Measurements from ENCODE around the gene CPZ. TPM values are rescaled to one million over a fixed set of nuclear protein-coding genes. Genes with fewer than 3 reads are reported as not detected.
A peak's percentile ranks its signal among the peaks of the same experiment; 100 is the strongest.

Gene CPZ
- total RNA-seq, 3 donors from 2014 or later: 0.63 to 2.6 (median 0.81) TPM

DNA sequence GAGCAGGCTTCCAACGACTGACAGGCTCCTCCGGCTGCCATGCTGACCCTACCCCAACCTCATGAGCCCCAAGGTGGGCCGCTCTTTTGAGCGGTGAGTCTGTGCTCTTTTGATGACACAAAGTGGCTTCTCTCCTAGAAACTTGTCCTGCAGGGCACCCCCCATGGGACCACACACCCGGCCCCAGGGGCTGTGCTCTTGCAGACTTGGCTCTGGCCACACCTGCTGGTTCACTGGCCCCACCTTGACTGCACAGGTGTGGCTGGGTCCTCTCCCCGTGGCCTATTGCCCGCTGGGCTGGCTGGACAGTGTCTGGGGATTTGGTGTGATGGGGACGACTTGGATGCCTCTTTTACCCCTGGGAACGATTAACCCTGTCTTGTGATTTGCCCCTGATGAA lies 1.5 kb upstream of the CPZ start:
- no peaks in the 10 kb centered on the region for H3K36me3 ChIP-seq (ENCODE audit: low read depth)
- ATAC-seq (no peak), DNase-seq (peak in 1 of 3 donors; percentile 34)
- TF ChIP-seq CTCF (IDR thresholded peaks at IDR 0.05): no peak
- H3K4me1 ChIP-seq (ENCODE audit: low read depth): no peaks in the 10 kb centered on the region
- no peaks in the 10 kb centered on the region for H3K9me3 ChIP-seq
- intact Hi-C loops (cut with DNase I, micrococcal nuclease): loop anchor here (5.0 kb wide), 1 partner anchor 124 kb away; no protein-coding TSS in a partner anchor
- H3K4me3 ChIP-seq: no peak overlapping the region

DNA sequence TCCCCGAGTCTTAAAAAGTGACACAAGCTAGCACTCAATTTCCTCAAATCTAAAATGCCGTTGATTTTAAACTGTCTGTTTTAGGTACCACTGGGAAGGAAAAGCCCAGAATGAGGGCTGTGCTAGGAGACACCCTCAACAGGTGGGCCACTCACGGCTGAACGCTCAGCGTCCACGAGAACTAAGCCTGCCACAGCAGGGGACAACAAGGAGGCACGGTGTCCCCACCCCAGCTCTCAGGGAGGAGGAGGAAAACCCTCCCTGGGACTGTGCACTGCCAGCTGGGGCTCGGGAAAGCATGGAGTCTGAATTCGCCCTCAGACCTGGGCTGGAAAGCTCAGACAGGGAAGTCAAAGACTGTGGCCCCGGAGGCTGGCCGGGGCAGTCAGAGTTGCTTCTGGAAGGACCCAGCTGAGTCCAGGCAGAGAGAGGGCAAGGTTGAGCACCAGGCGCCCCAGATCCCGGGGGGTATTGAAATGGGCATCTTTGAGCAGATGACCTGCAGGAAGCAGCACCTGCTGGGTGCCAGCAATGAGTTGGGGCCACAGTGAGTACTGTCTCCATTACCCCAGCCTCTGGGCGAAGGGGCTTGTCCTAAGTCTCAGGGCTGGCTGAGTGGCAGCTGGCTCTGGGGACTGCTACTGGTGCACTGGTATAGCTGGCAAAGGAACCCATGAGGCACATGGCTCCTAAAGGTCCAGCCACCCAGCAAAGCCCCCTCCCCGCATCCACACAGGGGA lies 769 bp upstream of the CPZ start:
- DNase-seq: no peak
- ATAC-seq: no peak
- no peak for TF ChIP-seq CTCF (IDR thresholded peaks at IDR 0.05)
- H3K9me3 ChIP-seq: no peaks in the 10 kb centered on the region
- no peak overlapping the region for H3K4me3 ChIP-seq
- H3K4me1 ChIP-seq (ENCODE audit: low read depth): no peaks in the 10 kb centered on the region
- H3K36me3 ChIP-seq (ENCODE audit: low read depth): no peaks in the 10 kb centered on the region
- intact Hi-C loops (cut with DNase I, micrococcal nuclease): loop anchor here (5.0 kb wide), 1 partner anchor 124 kb away; no protein-coding TSS in a partner anchor

DNA sequence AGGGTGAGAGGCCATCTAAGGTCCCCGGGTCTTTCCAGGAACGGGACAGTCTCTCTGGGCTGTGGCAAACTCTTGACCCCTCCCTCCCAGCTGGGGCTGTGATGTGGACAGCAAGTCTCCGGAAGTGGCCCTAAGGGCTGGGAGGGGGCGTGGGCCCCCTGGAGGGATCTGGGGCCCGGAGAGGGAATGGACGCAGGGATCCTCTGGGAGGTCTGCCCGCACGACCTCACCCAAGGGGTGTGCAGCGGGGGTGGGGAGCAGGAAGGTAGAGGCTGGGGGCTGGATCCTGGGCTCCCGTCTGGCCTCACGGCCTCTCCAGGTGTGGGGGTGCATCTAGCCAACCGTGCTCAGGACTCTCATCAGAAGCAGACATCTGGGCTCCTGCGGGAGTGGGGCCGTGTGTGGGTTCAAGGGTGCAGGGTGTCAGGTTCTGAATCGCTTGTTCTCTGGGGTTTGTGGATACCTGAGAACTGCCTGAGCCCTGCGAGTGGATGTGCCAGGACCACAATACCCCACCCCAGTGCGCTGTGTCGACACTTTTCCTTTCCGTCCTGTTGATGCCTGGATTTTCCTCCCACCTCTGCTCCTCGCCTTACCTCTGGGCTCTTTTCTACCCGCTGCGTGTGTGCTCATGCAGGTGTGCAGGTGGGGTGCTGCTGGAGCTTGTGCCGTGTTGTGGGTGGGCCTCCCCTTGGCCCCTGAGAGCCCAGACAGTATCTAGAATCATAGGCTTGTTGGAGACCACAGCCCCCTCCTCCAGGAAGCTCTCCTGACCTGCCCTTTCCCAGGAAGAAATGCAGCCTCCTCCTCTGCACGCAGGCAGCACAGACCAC lies 915 bp downstream of the CPZ start:
- no peak overlapping the region for H3K4me3 ChIP-seq
- no peaks in the 10 kb centered on the region for H3K36me3 ChIP-seq (ENCODE audit: low read depth)
- TF ChIP-seq CTCF (IDR thresholded peaks at IDR 0.05): no peak
- no peaks in the 10 kb centered on the region for H3K4me1 ChIP-seq (ENCODE audit: low read depth)
- DNase-seq (peak in 1 of 3 donors; percentile 27), ATAC-seq (no peak)
- intact Hi-C loops (cut with DNase I, micrococcal nuclease): loop anchor here (5.0 kb wide), 1 partner anchor 126 kb away; no protein-coding TSS in a partner anchor
- no peaks in the 10 kb centered on the region for H3K9me3 ChIP-seq

DNA sequence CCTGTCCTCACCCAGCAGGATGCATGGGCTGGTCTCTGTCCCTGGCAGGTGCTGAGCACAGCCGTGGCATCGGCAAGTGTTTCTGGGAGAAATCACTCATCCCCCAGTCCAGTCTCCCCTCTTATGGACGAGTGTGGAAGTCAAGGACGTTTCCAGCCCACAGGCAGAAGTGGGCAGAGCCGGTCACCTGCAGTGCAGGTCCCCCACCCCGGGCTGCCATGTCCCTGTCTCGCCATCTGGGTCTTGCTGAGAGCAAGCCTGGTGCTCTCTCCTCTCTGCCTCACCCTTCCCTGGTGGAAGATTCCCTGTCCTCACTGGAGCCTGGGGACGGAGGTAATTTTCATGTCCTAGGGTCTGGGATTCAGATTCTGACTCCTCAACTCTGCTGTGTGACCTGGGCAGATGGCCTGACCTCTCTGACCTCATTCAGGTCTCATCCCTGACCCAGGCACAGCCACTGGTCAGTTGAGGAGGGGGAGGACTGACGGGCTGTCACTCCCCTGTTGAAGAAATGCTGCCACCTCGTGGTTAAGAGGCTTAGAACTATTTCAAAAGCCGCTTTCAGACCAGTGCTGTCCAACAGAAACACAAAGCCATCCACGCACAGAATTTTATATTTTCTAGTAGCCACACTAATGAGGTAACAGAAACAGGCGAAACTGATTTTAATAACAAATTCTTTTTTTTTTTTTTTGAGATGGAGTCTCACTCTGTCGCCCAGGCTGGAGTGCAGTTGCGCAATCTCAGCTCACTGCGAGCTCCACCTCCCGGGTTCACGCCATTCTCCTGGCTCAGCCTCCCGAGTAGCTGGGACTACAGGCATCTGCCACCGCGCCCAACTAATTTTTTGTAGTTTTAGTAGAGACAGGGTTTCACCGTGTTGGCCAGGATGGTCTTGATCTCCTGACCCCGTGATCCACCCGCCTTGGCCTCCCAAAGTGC lies 1.8 kb downstream of the CPZ start:
- intact Hi-C loops (cut with DNase I, micrococcal nuclease): loop anchor here (5.0 kb wide), 1 partner anchor 127 kb away; no protein-coding TSS in a partner anchor
- peak; percentile 24 for TF ChIP-seq CTCF (IDR thresholded peaks at IDR 0.05)
- peak; percentile 64 for ATAC-seq
- Histone ChIP-seq H3K9me3 (no peaks in the 10 kb centered on the region), H3K4me1 (ENCODE audit: low read depth) (no peaks in the 10 kb centered on the region), H3K36me3 (ENCODE audit: low read depth) (no peaks in the 10 kb centered on the region), H3K4me3 (no peak overlapping the region)
- DNase-seq: peak in 2 of 3 donors; percentile 37 to 81
